Gastrocnemius medialis (tissue), 4 donors: ENCODE results near the gene ROR1. TPM values are rescaled to one million over a fixed set of nuclear protein-coding genes. Genes with fewer than 3 reads are reported as not detected.
A peak's percentile ranks its signal among the peaks of the same experiment; 100 is the strongest.

ENCODE experiments used
- ATAC-seq, 2 donors: fragments of 150-250 bp; one replicate each; pipeline ENCODE4 v1.9.1; 2016
- DNase-seq, 2 donors: peaks; one replicate each; pipeline ENCODE4 v3.0.0-alpha.2; 2019
- H3K27ac ChIP-seq, 4 donors: fragments of 200-600 bp; sonication (generic); 1 replicate in 1 of 4; 2 replicates in 3 of 4; pipeline ENCODE4 v1.5.1; 2016 to 2018; ENCODE audit warnings: mild to moderate bottlenecking in 2 of 4, moderate library complexity in 1 of 4
- H3K27me3 ChIP-seq, 3 donors: fragments of 200-600 bp; sonication (generic) in 2 of 3; 1 replicate in 1 of 3; 2 replicates in 2 of 3; pipeline versions ENCODE4 v1.5.1 to v1.6.0; 2016 to 2019; ENCODE audit warnings: mild to moderate bottlenecking in 1 of 3, moderate library complexity in 1 of 3
- H3K36me3 ChIP-seq, 2 donors: fragments of 200-600 bp; sonication (generic) in 1 of 2; one replicate each; pipeline ENCODE4 v1.5.1; 2017 to 2018
- H3K4me1 ChIP-seq, 2 donors: fragments of 200-600 bp; sonication (generic) in 1 of 2; one replicate each; pipeline ENCODE4 v1.5.1; 2016 to 2017; ENCODE audit warnings: mild to moderate bottlenecking in 2 of 2
- H3K4me3 ChIP-seq, 4 donors: fragments of 200-600 bp; sonication (generic) in 3 of 4; 1 replicate in 1 of 4; 2 replicates in 3 of 4; pipeline ENCODE4 v1.5.1; 2016 to 2019; ENCODE audit warnings: mild to moderate bottlenecking in 2 of 4
- H3K9me3 ChIP-seq, 3 donors: fragments of 200-600 bp; sonication (generic) in 2 of 3; 1 replicate in 1 of 3; 2 replicates in 2 of 3; pipeline ENCODE4 v1.5.1; 2016 to 2019
- CTCF ChIP-seq, 5 experiments: fragments of 450-650 bp in 3 of 5; fragments of 200-600 bp in 2 of 5; sonication (generic) in 2 of 5; IDR thresholded peaks in 4 of 5; conservative IDR thresholded peaks in 1 of 5; 1 replicate in 4 of 5; 2 replicates in 1 of 5; pipeline ENCODE4 v1.5.1; 2016 to 2019; ENCODE audit warnings: antibody characterized with exemption in 5 of 5, mild to moderate bottlenecking in 3 of 5, moderate library complexity in 3 of 5
- POLR2A ChIP-seq, 2 donors: fragments of 450-650 bp; IDR thresholded peaks; one replicate each; pipeline ENCODE4 v1.6.1; 2017; ENCODE audit warnings: antibody characterized with exemption in 2 of 2, mild to moderate bottlenecking in 2 of 2, moderate library complexity in 2 of 2
- in situ Hi-C, 4 donors: fragments of 200-750 bp; cut with MboI; loops; one replicate each; pipeline versions ENCODE4 v1.15.0 to v1.8.0; 2017; ENCODE audit warnings: low sequenced_read_pairs in 4 of 4
- intact Hi-C: fragments of 100-400 bp; cut with DNase I; formaldehyde crosslinking; loops from one replicate; pipeline ENCODE4 v1.15.1; 2023; ENCODE audit warnings: low total_unique reads
- total RNA-seq, 4 donors: library from RNA; depleted of rRNA; stranded (reverse); fragments of >200 nt; gene quantifications; one replicate each; pipeline versions ENCODE4 v1.1.0 to v1.2.3, GENCODE V29; 2016

ROR1 gene
- total RNA-seq, 4 donors from 2014 or later: 2.5 to 4.3 (median 3.6) TPM

GRCh38 chr1:63915121-63915520 lies 141.3 kb downstream of the ROR1 start:
- peak in 1 of 2 donors; percentile 33 for ATAC-seq
- peaks cover 4 to 6% of the 10 kb centered on the region in 2 donors for H3K4me1 ChIP-seq

GRCh38 chr1:63916485-63917360 lies 142.9 kb downstream of the ROR1 start:
- no peak overlapping the region for H3K27ac ChIP-seq
- in situ Hi-C loops: no loop called here

More at GRCh38 chr1:63915121-63915520, 141.3 kb downstream of the ROR1 start:
- intact Hi-C loops (no loop called here), in situ Hi-C loops (no loop called here)
- Histone ChIP-seq H3K36me3 (no peaks in the 10 kb centered on the region), H3K27me3 (no peaks in the 10 kb centered on the region), H3K4me3 (no peak overlapping the region), H3K27ac (no peak overlapping the region), H3K9me3 (no peaks in the 10 kb centered on the region)
- no peak for DNase-seq
- TF ChIP-seq POLR2A (IDR thresholded peaks at IDR 0.05) (no peak), CTCF (IDR thresholded peaks at IDR 0.05 in 4 of 5, conservative IDR thresholded peaks at IDR 0.05 in 1 of 5) (peak in 1 of 5 experiments; percentile 17)

DNA sequence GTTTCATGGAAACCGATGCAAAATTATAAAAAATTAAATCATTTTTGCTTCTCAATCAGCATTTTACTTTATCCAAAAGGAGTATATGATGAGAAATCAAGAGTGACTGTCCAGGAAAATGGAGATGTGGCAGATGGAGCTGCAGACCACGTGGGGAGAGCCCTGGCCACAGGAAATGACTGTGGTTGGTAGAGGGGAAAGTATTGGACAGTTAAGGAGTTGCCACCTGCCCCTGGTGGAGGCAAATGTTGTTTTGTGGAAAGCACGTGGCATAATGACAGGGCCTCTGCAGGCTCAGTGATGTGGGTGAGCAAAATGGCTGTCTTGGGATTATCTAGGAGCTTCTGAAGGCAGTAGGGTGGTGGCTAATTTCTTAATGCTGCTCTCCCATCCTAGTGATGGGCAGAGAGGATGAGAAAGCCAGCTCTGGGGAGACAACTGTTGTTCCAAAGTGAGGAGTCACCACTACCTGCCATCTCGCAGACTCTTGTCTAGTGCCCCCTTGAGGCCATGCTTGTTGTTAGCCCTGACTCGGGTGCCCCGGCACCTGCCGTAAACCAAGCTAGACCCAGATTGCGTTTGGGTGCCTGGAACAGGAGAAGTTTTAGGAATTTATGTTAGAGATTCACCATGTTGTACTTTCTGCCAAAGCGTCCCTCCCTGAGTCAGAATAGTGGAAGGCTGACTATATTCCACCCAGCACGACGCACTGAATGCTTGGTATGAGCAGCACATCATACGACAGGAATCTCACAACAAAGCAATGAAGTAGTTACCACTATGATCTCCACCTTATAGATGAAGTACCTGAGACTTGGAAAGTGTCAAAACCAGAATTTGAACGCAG lies 144.0 kb downstream of the ROR1 start:
- H3K27me3 ChIP-seq: no peaks in the 10 kb centered on the region
- no peak for DNase-seq
- in situ Hi-C loops: no loop called here
- no peak overlapping the region for H3K27ac ChIP-seq
- intact Hi-C loops: no loop called here
- peaks cover 11 to 13% of the 10 kb centered on the region in 2 donors for H3K4me1 ChIP-seq
- H3K9me3 ChIP-seq: no peaks in the 10 kb centered on the region
- ATAC-seq: no peak
- H3K4me3 ChIP-seq: no peak overlapping the region
- H3K36me3 ChIP-seq: no peaks in the 10 kb centered on the region
- no peak for TF ChIP-seq CTCF (IDR thresholded peaks at IDR 0.05 in 4 of 5, conservative IDR thresholded peaks at IDR 0.05 in 1 of 5)
- TF ChIP-seq POLR2A (IDR thresholded peaks at IDR 0.05): no peak

More at GRCh38 chr1:63916485-63917360, 142.9 kb downstream of the ROR1 start:
- no peaks in the 10 kb centered on the region for H3K9me3 ChIP-seq
- intact Hi-C loops: no loop called here
- DNase-seq (no peak), ATAC-seq (no peak)
- H3K27me3 ChIP-seq: no peaks in the 10 kb centered on the region
- TF ChIP-seq POLR2A (IDR thresholded peaks at IDR 0.05) (no peak), CTCF (IDR thresholded peaks at IDR 0.05 in 4 of 5, conservative IDR thresholded peaks at IDR 0.05 in 1 of 5) (no peak)
- H3K36me3 ChIP-seq: no peaks in the 10 kb centered on the region
- H3K4me3 ChIP-seq: no peak overlapping the region
- peaks cover 6 to 7% of the 10 kb centered on the region in 2 donors for H3K4me1 ChIP-seq

DNA sequence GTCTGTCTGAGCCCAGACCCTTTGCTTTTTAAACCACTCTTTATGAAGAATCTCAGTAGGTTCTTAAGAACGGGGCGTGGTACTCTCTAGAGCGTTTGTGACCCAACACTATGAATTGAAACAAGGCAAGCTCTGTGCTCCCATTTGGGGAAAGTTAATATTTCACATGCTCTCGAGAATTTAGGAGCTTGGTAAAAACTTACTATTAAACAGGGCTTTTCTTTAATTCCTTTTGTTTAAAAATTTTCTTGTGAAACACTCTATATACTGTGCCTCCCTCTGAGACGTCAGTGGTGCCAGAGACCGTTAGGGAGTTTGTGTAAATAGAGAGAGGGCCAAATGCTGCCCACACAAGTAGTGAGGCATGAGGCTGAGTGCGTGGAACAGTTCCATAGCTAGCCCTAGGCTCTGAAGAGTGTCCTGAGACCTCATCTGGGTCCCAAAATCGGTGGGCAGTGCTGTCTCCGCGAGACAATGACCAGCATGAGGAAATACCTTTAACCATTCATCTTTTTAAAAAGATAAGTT lies 144.7 kb downstream of the ROR1 start:
- DNase-seq (no peak), ATAC-seq (no peak)
- Histone ChIP-seq H3K4me1 (peaks cover 17% of the 10 kb centered on the region in 2 donors), H3K36me3 (no peaks in the 10 kb centered on the region), H3K27ac (no peak overlapping the region), H3K27me3 (no peaks in the 10 kb centered on the region), H3K9me3 (no peaks in the 10 kb centered on the region), H3K4me3 (no peak overlapping the region)
- intact Hi-C loops (no loop called here), in situ Hi-C loops (no loop called here)
- no peak for TF ChIP-seq POLR2A (IDR thresholded peaks at IDR 0.05)
- TF ChIP-seq CTCF (IDR thresholded peaks at IDR 0.05 in 4 of 5, conservative IDR thresholded peaks at IDR 0.05 in 1 of 5): no peak
